HUES6 (cell line): ENCODE measurements around the gene PARD3B.

Experiments
- H3K27ac ChIP-seq: 2 replicates; pipeline ENCODE4 v1.7.0; 2013; ENCODE audit warnings: low read depth, mild to moderate bottlenecking, low read length, inconsistent platforms
- H3K27me3 ChIP-seq: 2 replicates; pipeline ENCODE4 v1.6.1; 2013; ENCODE audit warnings: low read length; ENCODE audit not compliant: control insufficient read depth, insufficient read depth
- H3K36me3 ChIP-seq: 2 replicates; pipeline ENCODE4 v1.6.1; 2013; ENCODE audit warnings: low read length; ENCODE audit not compliant: control insufficient read depth, insufficient read depth
- H3K4me1 ChIP-seq: 2 replicates; pipeline ENCODE4 v1.6.1; 2013; ENCODE audit warnings: low read length; ENCODE audit not compliant: control insufficient read depth, insufficient read depth
- H3K4me3 ChIP-seq: 2 replicates; pipeline ENCODE4 v1.5.1; 2013; ENCODE audit warnings: low read depth, low read length
- H3K9ac ChIP-seq: one replicate; pipeline ENCODE4 v1.6.1; 2013; ENCODE audit warnings: mild to moderate bottlenecking, low read length
- H3K9me3 ChIP-seq: 2 replicates; pipeline ENCODE4 v1.6.1; 2013; ENCODE audit warnings: low read depth, low read length; ENCODE audit not compliant: control insufficient read depth, insufficient read depth

Gene PARD3B

DNA sequence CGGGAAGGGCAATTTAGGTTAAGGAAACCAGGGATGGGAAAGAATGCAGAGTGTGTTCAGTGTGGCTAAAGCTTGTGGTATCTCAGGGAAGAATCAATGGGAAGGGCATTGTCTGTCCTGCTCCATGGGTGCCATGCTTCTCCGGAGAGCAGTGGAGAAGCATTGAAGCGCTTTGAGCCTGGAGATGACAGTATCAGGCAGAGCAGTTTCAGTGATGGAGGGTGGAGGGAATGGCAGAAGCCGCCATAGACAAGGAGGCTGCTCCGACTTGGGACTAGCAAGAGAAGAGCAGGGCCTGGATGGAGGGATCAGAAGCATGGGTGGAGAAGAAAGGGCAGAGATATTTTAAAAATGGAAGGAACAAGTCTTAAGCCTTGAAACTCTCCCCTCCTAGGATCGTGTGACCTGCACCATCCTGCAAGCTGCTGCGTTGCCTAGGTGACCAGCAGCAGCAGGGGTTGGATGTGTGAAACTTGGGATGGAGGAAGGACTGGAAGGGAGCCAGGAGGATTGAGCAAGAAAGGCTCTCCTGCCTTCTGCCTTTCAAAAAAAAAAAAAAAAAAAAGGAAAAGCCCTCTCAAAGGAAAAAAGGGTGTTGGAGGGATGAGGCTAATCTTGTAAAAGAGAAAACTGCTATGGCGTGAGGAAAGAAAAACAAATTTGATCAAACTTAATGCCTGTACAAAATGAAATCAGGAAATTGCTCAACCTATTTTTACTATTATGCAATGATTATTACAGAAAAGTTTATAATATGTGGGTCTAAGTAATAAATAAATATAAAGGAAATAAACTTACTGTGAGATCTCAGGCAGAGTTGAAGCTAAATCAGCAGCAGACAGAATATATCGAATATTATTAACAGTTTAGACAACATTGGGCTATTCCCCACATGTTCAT is 643.2 kb downstream of the PARD3B start:
- no peak overlapping the region for H3K9ac ChIP-seq
- no peak overlapping the region for H3K27ac ChIP-seq
- peaks cover 7% of the 10 kb centered on the region; the same call in 1 of the 2 replicates for H3K4me1 ChIP-seq
- no peaks in the 10 kb centered on the region for H3K9me3 ChIP-seq
- no peaks in the 10 kb centered on the region for H3K36me3 ChIP-seq
- H3K4me3 ChIP-seq, result no peak overlapping the region
- H3K27me3 ChIP-seq, result no peaks in the 10 kb centered on the region

DNA sequence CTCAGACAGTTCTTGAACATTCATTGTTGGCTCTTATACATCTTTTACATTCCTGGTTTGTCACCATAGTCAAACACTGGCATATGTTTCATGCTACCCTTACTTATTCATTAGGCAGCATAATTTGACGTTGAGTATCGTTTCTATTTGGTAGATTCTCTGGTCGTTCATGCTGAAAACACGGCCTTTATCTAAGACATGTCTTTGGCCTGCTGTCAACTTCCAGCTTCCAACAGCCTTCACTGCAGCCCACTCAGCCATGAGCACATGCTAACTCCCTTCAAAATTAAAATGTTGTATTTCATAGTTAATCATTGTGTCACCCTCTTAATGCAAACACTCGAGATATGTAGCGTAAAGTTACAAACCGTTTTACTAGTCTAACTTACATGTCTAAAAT is 644.0 kb downstream of the PARD3B start:
- Histone ChIP-seq H3K27me3 (no peaks in the 10 kb centered on the region), H3K9ac (no peak overlapping the region), H3K9me3 (no peaks in the 10 kb centered on the region), H3K4me3 (no peak overlapping the region), H3K36me3 (no peaks in the 10 kb centered on the region), H3K4me1 (peaks cover 7% of the 10 kb centered on the region; the same call in 1 of the 2 replicates), H3K27ac (no peak overlapping the region)

DNA sequence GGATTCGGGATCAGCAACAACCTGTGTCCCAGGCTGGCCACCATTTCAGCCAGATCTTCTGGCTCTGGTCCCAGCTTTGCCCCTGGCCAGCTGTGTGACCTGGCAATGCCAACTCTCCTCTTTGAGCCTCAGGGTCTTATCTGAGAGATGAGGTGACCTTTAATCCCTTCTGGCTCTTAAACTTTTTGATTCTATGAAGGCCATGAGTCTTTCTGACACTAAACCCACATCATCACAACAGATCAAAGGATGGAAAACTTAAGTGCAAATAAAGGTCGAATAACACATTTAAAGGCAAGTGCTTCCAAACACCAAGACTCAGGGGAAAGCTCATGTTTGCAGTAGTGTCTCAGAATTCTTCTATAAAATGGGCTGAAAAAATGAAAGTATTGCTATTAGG is 645.3 kb downstream of the PARD3B start:
- H3K4me3 ChIP-seq, result no peak overlapping the region
- no peaks in the 10 kb centered on the region for H3K36me3 ChIP-seq
- peaks cover 7% of the 10 kb centered on the region; the same call in 1 of the 2 replicates for H3K4me1 ChIP-seq

DNA sequence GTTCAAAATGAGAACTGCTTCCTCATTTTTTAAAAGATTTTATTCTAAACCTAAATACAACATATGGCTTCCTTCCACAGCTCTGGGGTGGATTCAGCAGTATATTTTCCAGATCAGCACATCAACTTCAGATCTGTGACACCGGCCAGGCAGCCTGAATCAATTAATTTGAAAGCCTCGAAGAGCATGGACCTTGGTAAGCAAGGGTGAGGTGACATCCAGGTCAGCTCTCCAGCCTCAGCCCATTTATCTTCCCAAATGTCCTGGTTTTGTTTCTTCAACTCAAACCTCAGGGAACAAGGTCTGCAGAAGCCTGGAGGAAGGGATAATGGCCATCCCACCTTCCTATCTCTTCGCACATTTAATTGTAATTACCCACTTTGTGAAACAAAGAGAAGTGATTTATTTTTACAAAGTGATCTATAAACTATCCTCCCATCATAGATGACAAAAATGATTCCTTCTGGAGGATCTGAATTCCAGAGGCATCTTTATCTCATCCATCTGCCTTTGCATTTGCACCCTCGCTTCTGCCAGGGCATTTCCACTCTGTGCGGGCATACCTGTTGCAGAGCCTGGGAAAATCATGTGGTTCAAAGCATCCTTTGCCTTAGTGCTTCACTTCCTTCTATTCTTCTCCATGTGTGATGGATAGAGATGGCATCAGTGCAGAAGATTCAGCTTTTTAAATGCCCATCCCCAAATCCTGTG is 648.0 kb downstream of the PARD3B start:
- H3K4me1 ChIP-seq, result peaks cover 31% of the 10 kb centered on the region
- H3K36me3 ChIP-seq, result no peaks in the 10 kb centered on the region
- no peak overlapping the region for H3K9ac ChIP-seq
- no peak overlapping the region for H3K4me3 ChIP-seq
- H3K27ac ChIP-seq, result no peak overlapping the region
- H3K27me3 ChIP-seq, result no peaks in the 10 kb centered on the region
- no peaks in the 10 kb centered on the region for H3K9me3 ChIP-seq

More for the DNA sequence above, 645.3 kb downstream of the PARD3B start:
- no peaks in the 10 kb centered on the region for H3K27me3 ChIP-seq
- no peaks in the 10 kb centered on the region for H3K9me3 ChIP-seq
- no peak overlapping the region for H3K27ac ChIP-seq
- H3K9ac ChIP-seq, result no peak overlapping the region

DNA sequence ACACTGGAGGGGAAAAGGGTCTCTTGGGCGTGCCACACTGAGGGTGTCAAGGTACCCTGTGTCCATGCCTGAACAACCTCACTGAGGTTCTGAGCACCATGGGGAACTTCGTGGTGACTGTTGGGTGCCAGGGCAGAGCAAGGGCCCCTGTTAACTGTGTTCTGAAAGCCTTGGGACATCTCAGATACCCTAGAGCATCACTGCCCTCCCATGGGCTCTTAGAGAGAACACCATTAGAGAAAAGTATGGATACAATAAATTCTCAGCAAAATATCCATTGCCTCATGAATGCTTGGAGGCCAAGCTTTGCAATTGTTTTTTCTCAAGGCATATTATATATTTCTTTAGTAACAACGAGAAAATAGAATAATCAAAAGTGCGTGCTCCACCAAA is 648.6 kb downstream of the PARD3B start:
- Histone ChIP-seq H3K36me3 (no peaks in the 10 kb centered on the region), H3K4me3 (no peak overlapping the region), H3K27ac (no peak overlapping the region), H3K9me3 (no peaks in the 10 kb centered on the region), H3K9ac (no peak overlapping the region), H3K4me1 (peaks cover 32% of the 10 kb centered on the region), H3K27me3 (no peaks in the 10 kb centered on the region)

DNA sequence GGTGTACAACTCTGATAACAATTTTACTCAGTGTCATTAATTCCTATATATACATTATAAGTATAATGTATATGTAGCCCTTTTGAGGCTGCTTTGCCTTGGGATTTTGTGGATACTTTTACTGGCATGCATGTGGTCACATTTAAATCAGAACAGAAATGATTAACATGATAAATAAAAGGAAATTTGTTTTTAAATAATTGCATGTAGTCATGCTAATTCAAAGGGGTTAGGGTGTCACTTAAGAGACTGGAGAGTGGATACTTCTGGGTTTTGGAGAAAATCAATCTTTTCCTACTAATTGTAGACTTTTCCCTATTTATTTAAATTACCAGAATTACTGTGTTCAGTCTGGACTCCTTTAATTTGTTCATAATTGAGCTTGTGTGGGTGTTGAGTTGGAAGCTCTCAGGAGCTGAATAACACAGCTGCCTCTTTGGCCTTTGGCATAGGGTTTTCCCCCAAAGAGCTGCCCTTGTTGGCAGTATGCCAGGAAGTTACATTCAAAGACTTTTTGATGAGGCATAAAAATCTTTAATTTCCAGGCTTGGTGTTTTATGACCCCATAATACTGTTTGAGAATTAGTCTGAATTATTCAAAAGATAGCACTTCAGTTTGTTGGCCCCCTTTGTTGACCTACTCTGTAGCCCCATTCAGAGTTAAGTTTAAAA is 652.3 kb downstream of the PARD3B start:
- Histone ChIP-seq H3K9ac (no peak overlapping the region), H3K36me3 (no peaks in the 10 kb centered on the region), H3K27ac (peak overlapping the region; percentile 68), H3K27me3 (no peaks in the 10 kb centered on the region), H3K4me3 (peak overlapping the region; percentile 21; the same call in 1 of the 2 replicates), H3K4me1 (peaks cover 36% of the 10 kb centered on the region), H3K9me3 (no peaks in the 10 kb centered on the region)

DNA sequence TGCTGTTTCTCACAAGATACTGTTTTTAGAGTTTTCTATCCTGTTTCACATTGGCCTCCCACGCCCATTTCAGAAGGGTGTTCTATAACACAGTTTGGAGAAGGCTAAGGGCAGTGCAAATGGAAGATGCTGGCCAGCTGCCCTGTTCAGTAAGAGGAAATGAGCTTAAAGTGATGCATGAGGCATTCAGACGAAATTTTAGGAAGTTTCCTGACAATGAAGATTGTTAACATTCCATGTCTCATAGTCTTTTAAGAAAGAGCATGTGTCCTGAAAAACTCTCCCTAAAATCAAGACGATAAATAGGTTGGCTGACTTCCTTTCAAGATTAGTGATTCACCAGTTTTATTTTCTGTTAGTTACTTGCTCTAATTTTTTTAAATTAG is 652.9 kb downstream of the PARD3B start:
- no peaks in the 10 kb centered on the region for H3K27me3 ChIP-seq
- peak overlapping the region; percentile 68 for H3K27ac ChIP-seq
- H3K9me3 ChIP-seq, result no peaks in the 10 kb centered on the region
- H3K4me1 ChIP-seq, result peaks cover 34% of the 10 kb centered on the region
- no peaks in the 10 kb centered on the region for H3K36me3 ChIP-seq
- H3K4me3 ChIP-seq, result no peak overlapping the region
- no peak overlapping the region for H3K9ac ChIP-seq

DNA sequence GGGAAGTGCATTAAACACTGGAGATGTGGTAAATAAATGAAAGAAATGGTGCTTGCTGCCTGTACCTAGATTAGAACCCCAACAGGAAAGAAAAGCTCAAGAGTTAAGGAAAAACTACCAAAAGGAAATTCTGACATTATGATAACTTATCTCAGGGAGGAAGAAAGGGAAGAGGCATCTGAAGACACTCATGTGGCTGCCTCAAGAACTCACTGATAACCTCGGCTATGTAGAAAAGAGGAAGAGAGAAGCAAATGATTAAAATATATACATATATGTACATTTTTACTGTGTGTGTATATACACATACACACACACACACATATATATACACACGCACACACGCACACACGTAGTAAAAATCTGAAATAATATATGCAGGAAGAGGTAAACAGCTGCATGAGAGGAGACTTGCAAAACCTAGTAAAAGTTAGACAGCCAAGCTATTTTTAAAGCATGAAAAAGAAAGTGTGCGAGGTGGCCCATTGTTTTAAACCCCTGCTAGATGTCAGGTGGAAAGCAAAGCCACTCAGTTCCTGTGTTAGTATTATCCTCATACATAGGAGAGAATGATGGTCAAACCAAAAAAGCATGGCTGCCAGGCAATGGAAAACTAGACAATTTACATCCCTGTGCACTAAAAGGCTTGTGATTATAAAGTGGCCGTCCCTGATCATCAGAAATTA is 654.0 kb downstream of the PARD3B start:
- Histone ChIP-seq H3K4me3 (no peak overlapping the region), H3K9me3 (no peaks in the 10 kb centered on the region), H3K27ac (0 out of 2 replicates have a peak overlapping the region, but pooled peaks have one; percentile 6), H3K36me3 (no peaks in the 10 kb centered on the region), H3K4me1 (peaks cover 31% of the 10 kb centered on the region), H3K9ac (no peak overlapping the region), H3K27me3 (no peaks in the 10 kb centered on the region)

DNA sequence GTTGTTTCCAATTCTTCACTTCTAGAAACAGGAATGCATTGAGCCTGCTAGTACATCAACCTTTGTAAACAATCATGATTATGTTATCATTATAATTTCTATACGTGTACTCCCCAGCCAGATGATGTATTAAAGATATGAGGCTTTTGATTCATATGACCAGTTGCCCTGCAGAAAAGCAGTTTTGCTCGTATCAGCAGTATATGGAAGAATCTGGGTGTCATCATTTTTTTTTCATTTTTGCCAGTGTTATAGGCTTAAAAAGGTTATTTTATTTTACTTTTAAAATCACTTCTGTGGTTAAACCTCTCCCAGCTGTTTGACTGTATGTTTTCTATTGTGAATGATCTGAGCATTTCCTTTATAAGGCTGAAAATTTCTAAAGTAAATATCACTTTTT is 665.2 kb downstream of the PARD3B start:
- Histone ChIP-seq H3K9ac (no peak overlapping the region), H3K36me3 (no peaks in the 10 kb centered on the region), H3K4me3 (no peak overlapping the region)

DNA sequence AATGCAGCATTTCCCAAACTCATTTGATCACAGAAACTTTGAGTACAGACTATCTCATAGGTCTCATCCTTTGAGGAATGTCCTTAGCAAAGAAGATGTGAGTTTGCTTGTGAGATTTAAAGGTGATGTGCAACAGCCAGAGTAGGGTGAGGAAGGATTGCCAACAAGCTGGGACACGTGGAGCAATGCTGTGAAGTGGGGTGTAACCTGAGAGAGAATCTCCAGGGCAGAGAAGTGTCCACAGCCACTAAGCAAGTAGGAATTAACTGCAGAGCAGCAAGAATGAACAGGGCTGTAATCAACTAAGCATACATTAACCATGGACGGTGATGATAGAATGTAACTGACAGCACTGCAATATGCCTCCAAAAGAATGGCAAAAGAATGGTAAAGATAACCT is 667.1 kb downstream of the PARD3B start:
- H3K9ac ChIP-seq, result no peak overlapping the region
- no peak overlapping the region for H3K27ac ChIP-seq
- H3K27me3 ChIP-seq, result no peaks in the 10 kb centered on the region
- H3K36me3 ChIP-seq, result no peaks in the 10 kb centered on the region
- H3K4me1 ChIP-seq, result peaks cover 11% of the 10 kb centered on the region; the same call in 1 of the 2 replicates
- no peak overlapping the region for H3K4me3 ChIP-seq
- no peaks in the 10 kb centered on the region for H3K9me3 ChIP-seq

More for the DNA sequence above, 665.2 kb downstream of the PARD3B start:
- Histone ChIP-seq H3K9me3 (no peaks in the 10 kb centered on the region), H3K27ac (no peak overlapping the region), H3K27me3 (no peaks in the 10 kb centered on the region), H3K4me1 (peaks cover 11% of the 10 kb centered on the region; the same call in 1 of the 2 replicates)
